IPS-18c (cell line): Measurements from ENCODE around the gene VPS37C.
"Not testable (repeated sequence)": the region's sequence is repeated elsewhere in the genome, so short reads cannot be mapped to it uniquely, and the experiment has no call there.

ENCODE experiments used
- H3K4me3 ChIP-seq: 2 replicates; pipeline ENCODE4 v1.7.0; 2013; ENCODE audit warnings: low read depth, mild to moderate bottlenecking, low read length, moderate library complexity; ENCODE audit not compliant: insufficient read depth
- H3K9me3 ChIP-seq: one replicate; pipeline ENCODE4 v1.6.1; 2013; ENCODE audit warnings: mild to moderate bottlenecking, low read length, moderate library complexity; ENCODE audit not compliant: control insufficient read depth, insufficient read depth

Gene VPS37C

DNA sequence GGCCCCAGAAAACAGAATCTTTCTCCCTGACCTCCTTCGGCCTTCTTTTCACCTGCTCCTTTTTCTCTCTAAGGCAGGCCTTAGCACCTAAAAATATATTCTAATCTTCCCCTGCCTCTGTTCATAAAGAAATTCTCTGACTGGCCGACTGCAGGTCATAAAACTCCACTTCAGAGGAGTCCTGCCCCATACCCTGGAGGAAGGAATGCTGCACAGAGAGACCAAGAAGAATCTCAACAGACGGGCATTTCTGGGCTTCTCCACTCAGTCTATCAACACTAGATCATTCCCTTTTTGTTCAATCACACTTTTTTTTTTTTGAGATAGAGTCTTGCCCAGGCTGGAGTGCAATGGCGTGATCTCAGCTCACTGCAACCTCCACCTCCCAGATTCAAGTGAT, 22.4 kb upstream of the VPS37C start:
- H3K9me3 ChIP-seq = no peaks in the 10 kb centered on the region
- H3K4me3 ChIP-seq = no peak overlapping the region

DNA sequence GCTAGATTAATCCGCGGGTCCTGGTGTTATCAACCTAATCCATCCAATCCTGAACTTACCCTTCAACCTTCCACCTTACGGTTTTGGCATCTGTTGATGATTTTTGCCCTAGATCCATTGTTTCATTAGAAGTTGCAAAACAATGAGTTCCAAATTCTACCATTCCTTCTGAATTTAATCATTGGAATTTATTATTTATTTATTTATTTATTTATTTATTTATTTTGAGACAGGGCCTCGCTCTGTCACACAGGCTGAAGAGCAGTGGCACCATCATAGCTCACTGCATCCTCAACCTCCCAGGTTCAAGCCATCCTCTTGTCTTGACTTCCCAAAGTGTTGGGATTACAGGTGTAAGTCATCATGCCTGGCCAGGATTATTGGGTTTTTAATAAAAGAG, 20.3 kb upstream of the VPS37C start:
- no peaks in the 10 kb centered on the region for H3K9me3 ChIP-seq
- no peak overlapping the region for H3K4me3 ChIP-seq

DNA sequence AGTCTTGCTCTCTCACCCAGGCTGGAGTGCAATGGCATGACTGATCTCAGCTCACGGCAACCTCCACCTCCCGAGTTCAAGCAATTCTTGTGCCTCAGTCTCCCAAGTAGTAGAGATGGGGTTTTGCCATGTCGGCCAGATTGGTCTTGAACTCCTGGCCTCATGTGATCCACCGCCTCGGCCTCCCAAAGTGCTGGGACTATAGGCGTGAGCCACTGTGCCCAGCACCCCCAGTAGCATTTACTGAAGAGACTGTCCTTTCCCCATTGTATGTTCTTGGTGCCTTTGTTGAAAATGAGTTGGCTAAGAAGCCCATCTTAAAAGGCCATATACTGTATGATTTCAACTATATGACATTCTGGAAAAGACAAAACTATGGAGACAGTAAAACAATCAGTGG, 19.0 kb upstream of the VPS37C start:
- not testable (repeated sequence) for H3K9me3 ChIP-seq, H3K4me3 ChIP-seq

DNA sequence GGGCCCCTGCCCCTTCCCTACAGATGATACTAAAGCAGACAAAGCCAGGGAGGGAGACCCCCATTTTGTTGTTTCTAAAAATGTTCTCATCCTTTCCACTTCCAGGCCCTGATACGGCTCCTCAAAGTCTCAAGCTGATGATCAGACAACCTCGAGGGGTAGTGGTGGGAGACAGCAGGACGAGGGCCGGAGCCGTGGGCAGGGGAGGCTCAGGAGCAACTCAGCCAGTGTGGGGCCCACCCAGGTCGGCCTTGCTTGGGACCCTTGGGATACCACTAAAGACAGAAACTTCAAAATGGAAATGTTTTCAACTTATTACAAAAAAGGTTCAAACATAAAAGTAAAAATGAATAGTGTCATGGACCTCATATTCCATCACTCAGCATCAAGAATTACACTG, 15.2 kb upstream of the VPS37C start:
- Histone ChIP-seq H3K4me3 (no peak overlapping the region), H3K9me3 (no peaks in the 10 kb centered on the region)

DNA sequence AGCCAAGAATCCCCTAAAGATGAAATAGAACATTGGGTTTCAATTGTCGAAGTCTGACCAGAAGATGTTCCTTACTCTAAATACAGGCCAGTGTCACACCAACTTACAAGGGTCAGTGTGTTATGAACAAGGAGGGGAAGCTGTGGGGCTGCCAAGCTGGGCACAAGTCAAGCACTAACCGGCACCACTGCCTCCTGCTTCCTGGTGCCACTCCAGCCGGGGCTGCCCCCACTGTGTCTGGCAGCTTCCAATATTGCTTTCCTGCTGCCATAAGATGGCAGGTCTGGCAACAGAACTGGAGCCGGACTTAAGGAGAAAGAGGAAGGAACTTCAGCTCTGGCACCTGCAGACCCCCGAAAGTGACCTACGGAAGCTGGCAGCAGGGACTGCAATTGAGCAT, 13.7 kb upstream of the VPS37C start:
- Histone ChIP-seq H3K4me3 (no peak overlapping the region), H3K9me3 (no peaks in the 10 kb centered on the region)

DNA sequence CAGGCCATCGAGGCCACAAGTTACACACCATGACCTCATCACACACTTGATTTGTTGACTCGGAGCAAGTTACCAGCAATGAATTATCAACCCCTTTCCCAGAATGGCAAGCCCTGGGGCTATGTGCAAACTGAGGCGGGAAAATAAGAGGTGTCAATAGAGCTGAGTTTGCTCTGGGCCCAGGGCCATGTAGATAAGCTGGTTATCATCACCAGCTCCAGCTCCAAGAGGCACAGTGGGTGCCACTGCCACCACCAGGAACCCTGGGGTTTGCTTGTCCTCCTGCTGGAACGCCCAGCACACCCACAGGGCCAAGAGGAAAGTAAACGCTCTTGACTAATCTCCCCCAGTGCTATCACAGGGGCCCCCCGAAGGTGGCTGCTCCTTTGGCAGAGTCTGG, 13.0 kb upstream of the VPS37C start:
- Histone ChIP-seq H3K9me3 (no peaks in the 10 kb centered on the region), H3K4me3 (no peak overlapping the region)

DNA sequence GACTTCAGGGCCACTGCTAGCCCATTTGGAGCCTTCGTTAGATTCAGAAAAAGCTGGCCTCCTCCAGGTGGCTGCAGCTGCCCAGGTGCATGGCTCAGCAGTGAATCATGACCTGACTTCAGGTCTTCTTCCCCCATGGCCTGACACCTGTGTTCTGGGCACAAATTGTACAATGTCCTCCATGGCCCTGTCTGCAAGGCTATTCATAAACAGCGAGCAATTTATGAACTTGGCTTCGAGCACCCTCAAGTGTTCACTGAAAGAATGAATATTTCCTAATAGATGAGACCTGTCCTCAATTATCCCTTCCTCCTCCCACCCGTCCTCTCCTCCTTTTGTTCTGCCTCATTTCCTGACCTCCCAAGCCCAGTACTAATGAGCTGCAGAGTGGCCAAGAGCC, 12.2 kb upstream of the VPS37C start:
- Histone ChIP-seq H3K9me3 (no peaks in the 10 kb centered on the region), H3K4me3 (no peak overlapping the region)

DNA sequence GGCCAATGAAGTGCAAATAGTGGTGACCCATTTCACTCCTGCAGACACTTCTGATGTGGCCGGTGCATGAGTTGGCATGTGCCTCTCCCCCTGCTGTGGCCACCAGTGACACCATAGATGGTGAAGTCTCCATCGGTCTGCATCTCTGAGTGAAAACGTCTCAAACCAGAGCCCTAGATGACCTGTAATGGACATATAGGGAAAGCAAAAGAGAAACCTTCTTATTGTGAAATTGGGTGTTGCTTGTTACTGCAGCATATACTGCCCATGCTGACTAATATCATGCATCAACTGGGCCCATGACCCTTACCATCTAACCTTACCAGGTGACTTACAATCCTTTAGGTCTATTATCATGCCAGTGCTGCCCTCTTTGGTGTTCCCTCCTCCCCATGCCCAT, 11.7 kb upstream of the VPS37C start:
- H3K9me3 ChIP-seq = peaks cover 2% of the 10 kb centered on the region
- no peak overlapping the region for H3K4me3 ChIP-seq

DNA sequence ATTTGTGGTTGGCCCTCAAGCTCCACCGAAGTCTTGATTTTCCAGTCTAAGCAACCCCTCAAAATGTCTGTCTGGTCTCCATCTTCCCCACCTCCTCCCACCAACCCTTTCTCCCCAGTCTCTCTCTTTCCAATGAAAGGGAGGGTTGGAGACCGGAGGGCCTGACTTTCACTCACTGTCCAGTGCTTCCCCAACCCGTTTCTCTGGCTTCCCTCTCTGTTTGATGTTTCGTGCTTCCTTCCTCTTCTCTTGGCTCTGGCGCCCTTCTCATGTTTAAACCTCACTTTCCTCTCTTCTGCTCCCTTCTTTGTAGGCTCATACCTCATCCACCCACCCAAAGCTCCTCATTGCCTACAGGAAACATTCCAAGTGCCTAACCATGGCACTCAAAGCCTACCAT, 11.1 kb upstream of the VPS37C start:
- H3K4me3 ChIP-seq = no peak overlapping the region
- peaks cover 2% of the 10 kb centered on the region for H3K9me3 ChIP-seq

DNA sequence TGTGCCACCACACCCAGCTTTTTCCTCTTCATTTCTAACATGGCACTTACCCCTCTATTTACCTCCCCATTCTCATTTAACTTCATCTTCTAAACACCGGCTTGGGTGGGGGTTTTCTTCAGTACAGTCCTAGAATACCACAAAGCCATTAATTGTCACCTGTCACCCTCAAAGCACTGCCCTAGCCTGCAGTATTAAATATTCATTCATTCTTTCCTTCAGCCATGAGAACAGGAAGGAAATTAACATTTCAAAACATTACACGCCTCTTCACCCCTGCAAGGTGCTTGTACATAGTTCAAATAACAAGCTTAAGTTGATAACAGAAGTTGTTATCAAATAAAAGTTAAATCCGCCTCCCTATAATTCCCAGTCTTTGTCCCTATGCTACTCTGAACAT, 10.7 kb upstream of the VPS37C start:
- H3K9me3 ChIP-seq = peaks cover 5% of the 10 kb centered on the region
- H3K4me3 ChIP-seq = no peak overlapping the region

DNA sequence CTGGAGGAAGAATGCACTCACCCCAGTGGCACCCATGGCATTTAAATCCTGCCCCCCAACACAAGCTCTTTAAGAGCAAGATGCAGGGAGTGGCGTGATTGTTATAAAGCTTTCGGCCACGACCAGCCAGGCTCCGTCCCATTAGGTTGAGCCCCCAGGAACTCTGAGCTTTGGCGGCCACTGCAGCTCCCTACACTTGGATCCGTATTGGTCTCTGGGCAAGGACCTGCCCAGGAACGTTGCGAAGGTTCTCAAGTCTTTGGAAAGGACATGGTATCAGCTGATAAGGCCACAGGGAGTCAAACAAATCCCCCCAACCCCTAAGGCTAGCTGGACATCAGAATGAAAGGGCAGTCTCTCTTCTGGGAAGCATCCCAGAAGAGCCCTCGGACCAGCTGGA, 9.3 kb upstream of the VPS37C start:
- Histone ChIP-seq H3K4me3 (no peak overlapping the region), H3K9me3 (peaks cover 5% of the 10 kb centered on the region)

DNA sequence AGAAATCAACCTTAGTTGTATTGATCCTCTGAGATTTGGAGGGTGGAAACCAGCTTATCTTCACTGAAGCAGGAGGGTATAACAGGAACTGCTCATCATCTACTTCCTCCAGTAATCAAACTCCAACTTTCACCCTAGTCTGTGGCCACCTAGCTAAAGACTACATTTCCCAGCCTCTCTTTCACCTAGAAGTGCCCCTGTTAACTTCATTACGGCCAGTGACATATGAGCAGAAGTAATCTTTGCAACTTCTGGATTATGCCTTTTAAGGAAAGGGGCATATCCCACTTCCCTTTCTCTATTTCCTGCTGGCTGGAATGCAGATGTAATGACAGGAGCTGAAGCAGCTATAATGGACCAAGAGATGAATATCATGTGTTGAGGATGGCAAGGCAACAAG, 7.6 kb upstream of the VPS37C start:
- Histone ChIP-seq H3K4me3 (no peak overlapping the region), H3K9me3 (peaks cover 5% of the 10 kb centered on the region)

DNA sequence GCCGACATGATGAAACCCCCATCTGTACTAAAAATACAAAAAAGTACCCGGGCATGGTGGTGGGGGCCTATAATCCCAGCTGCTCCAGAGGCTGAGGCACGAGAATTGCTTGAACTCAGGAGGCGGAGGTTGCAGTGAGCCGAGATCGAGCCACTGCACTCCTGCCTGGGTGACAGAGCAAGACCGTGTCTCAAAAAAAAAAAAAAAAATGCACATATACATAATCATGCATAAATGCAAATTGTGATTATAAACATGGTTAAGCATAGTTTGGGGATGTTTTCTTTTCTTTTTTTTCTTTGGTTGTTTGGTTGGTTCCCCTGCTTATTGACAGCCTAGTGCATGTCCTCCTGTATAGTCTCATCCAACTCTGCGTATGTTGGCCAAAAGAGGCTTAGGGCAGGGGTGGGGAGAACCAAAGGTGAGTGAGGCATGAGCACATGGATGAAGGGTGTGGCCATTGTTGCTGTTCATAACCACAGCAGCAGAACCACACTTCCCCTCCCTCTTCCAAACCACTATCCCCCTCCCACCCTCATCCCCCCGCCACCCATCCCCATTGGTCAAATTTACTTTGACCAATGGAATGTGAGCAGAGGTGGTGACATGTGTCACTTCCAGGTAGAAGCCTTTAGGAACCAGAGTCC, 6.9 kb upstream of the VPS37C start:
- H3K4me3 ChIP-seq = no peak overlapping the region
- H3K9me3 ChIP-seq = peaks cover 5% of the 10 kb centered on the region

DNA sequence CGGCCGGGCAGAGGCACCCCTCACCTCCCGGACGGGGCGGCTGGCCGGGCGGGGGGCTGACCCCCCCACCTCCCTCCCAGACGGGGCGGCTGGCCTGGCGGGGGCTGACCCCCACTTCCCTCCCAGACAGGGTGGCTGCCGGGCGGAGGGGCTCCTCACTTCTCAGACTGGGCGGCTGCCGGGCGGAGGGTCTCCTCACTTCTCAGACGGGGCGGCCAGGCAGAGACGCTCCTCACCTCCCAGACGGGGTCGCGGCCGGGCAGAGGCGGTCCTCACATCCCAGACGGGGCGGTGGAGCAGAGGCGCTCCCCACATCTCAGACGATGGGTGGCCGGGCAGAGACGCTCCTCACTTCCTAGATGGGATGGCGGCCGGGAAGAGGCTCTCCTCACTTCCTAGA, 5.1 kb upstream of the VPS37C start:
- H3K4me3 ChIP-seq, H3K9me3 ChIP-seq: not testable (repeated sequence)

DNA sequence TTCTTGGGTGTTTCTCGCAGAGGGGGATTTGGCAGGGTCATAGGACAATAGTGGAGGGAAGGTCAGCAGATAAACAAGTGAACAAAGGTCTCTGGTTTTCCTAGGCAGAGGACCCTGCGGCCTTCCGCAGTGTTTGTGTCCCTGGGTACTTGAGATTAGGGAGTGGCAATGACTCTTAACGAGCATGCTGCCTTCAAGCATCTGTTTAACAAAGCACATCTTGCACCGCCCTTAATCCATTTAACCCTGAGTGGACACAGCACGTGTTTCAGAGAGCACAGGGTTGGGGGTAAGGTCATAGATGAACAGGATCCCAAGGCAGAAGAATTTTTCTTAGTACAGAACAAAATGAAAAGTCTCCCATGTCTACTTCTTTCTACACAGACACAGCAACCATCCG, 4.6 kb upstream of the VPS37C start:
- H3K4me3 ChIP-seq, H3K9me3 ChIP-seq: not testable (repeated sequence)

DNA sequence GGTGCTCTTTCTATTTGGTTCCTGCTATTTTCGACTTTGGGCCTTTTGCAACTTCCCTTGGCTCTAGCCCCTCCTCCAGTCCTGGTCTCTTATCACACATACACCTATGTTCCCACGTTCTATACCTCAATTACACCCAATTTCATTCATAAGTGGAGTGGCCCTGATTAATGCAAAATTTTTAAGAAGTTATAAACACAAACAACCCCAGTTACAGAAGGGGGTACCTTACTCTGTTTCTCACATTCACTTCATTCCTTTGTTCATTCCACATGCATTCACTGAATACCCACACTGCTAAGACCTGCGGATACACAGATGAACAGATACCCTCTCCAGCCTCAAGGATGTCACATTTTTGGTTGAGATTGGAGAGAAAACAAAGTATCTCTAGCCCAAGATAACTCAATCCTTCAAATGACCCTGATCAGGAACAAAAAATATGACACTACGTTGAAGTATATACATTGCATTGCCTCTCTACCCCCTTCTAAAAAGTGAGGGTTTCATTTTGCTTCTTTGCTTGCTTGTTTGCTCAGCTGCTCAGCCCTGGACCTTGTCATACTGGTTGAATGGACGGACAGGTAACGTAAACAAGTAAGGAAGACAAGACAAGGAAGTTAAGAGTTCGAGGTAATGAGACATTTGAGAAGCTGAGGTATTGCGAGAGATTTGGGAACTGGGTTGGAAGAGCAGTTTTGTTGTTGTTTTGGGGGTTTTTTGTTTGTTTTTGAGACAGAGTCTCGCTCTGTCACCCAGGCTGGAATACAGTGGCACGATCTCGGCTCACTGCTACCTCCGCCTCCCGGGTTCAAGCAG, 3.6 kb upstream of the VPS37C start:
- H3K4me3 ChIP-seq = no peak overlapping the region

DNA sequence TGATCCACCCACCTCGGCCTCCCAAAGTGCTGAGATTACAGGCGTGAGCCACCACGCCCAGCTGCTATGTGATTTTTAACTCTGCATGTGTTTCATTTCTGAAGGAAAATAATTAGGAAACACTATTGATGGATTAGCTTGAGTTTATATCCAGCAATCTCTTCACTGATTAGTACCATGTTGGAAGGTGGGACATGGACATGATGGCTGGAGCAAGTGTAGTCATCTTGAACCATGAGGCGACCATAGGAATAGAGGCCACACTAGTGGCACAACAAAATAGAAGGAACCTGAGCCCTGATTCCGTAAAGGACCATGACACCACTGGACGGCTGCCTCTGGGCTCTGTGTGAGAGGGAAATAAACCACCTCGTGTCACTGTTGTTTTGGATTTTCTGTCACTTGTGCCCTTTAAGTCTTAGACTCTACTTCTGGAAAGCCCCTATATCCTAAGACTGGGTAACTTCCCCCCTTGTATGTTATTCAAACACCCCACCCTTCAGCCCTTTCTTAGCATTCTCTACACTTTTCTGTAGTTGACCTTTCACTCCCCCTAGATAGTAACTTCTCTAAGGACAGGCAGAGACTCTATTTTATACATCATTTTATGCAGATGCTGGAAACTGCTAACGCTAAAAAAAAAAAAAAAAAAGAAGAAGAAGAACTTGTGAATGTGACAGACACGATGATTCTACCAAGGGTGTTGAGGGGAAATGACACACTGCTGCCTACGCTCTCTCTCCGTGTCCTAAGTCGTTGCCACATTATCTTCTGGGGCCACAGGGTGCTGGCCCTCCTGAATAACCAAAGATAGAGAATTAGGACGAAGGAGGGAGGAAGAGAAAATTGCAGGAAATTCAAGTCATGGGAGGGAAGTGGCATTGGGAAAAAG, 2.7 kb upstream of the VPS37C start:
- Histone ChIP-seq H3K4me3 (no peak overlapping the region), H3K9me3 (peaks cover 5% of the 10 kb centered on the region)

More for the DNA sequence above, 3.6 kb upstream of the VPS37C start:
- H3K9me3 ChIP-seq = peaks cover 5% of the 10 kb centered on the region

DNA sequence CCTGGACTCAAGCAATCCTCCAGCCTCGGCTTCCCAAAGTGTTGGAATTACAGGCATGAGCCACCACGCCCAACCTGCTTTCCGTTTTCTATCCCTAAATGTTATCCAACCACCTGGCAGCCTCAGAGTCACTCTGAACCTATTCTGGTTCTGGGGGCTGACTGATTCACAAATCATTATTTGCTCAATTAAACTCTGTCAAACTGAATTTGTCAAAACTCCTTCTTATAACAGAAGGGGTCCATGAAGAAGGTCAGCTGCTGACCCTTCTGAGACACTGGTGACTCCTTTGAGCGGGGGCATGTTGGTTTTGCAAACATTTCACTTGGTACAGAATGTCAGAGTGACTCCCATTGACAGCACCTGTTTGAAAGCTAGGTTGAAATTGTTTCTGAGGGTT, 1.8 kb upstream of the VPS37C start:
- no peak overlapping the region for H3K4me3 ChIP-seq
- peaks cover 3% of the 10 kb centered on the region for H3K9me3 ChIP-seq
